NCI-H2196 treated with DMSO at 0.1 percent for 48 hours (cell line): ENCODE data around the gene ZNF878.

Experiments
- DNase-seq: peaks from one replicate; lab custom pipeline; 2025; ENCODE audit not compliant: unreplicated experiment; lab: John Stamatoyannopoulos, UW

ZNF878 gene

DNA sequence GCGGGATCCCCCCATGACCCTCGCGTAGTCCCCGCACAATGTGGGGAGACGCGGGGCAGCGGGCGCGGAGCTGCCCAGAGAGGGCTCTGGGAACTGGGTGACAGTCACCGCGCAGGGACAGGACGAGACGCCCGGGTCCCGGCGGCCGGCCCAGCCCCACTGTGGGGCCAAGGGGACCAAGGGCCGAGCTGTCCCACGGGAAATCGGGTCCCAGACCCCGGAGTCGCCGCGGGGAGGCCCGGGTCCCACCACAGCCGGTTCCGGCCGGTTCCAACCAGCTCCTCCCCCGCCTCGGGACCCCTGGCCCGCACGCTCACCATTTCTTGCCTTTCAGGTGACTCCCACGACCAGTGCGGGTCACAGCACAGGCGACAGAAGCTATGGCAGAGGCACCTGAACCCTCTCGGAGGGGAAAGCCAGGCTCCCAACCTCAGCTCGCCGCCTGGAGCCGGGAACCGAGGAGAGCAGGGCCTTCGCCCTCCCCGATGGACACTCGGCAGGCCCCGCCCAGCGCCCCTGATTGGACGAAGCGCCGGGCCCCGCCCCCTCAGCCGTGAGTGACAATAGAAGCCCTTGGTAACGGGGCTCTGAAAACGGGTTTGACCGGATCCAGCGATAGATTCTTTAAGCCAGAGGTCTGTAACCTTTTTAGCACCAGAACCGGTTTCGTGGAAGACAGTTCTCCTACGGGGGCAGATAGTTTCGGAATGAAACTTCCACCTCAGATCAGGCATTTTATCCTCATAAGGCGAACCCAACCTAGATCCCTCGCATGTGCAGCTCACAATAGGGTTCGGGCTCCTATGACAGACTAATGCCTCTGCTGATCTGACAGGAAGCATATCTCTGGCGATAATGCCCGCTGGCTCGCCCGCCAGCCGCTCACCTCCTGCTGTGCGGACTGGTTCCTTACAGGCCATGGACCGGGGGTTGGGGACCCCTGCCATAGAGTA, 17.3 kb downstream of the ZNF878 start, which contains the start of gene ZNF433:
Gene ZNF433, minus strand, starts transcription at position 460 of the 953 bp plus-strand sequence. Its CDS starts 140 bp downstream, at position 320.
- peak; percentile 90 for DNase-seq

DNA sequence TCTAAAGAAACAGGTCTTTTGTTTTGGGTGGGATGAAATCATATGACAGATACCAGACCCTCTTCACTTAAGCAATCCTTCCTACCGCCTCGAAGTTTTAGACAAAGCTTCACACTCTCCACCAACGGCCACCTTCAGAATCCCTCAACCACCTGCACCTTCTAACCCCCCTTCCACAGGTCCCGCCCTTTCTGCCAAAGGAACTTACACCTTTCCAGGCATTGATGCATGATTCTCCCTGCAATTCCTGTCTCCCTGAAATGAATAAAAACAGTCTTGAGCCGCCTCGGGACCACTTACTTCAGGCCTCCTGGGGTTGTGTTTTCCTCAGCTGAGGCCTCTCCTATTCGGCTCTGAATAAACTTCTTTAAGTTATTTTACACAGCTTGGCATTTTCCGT, 18.1 kb downstream of the ZNF878 start:
- DNase-seq: no peak

DNA sequence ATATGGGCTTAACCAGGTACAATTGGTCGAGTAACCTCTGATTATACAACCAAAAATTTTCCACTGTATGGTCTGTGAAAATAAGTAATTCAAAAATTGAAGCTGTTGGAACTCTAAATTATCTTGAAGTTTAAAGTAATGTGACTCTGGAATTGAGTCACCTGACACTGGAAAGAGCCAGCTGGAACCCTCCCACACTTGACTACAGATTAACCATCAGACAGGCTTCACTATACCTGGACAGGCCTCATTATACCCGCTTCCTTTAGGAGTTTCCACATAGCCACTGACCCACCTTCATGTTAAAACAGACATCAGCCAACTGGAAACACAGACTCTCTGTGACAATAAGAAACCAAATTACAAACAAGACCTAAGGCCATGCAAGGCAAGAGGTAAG, 18.6 kb downstream of the ZNF878 start:
- DNase-seq: no peak

GRCh38 chr19:12015753-12016116, 37.0 kb downstream of the ZNF878 start:
- DNase-seq: no peak

DNA sequence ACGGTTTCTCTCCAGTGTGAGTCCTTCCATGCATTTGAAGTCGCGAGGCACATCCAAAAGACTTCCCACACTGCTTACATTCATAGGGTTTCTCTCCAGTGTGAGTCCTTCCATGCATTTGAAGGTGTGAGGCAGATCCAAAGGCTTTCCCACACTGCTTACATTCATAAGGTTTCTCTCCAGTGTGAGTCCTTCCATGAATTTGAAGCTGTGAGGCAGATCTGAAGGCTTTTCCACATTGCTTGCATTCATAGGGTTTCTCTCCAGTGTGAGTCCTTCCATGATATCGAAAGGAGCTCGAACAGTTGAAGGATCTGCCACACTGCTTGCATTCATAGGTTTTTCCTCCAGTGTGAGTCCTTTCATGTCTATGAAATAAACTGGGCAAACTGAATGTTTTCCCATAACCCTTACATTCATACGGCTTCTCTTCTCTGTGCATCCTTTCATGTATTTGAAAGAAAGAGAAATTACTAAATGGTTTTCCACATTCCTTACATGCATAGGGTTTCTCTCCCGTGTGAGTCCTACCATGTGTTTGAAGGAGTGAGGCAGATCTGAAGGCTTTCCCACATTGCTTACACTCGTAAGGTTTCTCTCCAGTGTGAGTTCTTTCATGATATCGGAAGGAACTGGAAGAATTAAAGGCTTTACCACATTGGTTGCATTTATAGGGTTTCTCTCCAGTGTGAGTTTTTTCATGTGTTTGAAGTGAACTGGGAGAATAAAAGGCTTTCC, 37.6 kb downstream of the ZNF878 start:
- DNase-seq: no peak

GRCh38 chr19:12000152-12000981, 52.4 kb downstream of the ZNF878 start:
- DNase-seq: no peak

GRCh38 chr19:11995174-11995573, 57.6 kb downstream of the ZNF878 start:
- DNase-seq: no peak
